HCT116 (cell line): ENCODE results near the gene AMOTL1. TPM values are rescaled to one million over a fixed set of nuclear protein-coding genes. Genes with fewer than 3 reads are reported as not detected.

ENCODE experiments used
- ATAC-seq: fragments of 200-7000 bp; cut with Tn5 transposase; 2 replicates; pipeline ENCODE4 v1.9.1; 2020; ENCODE audit warnings: mild to moderate bottlenecking, moderate library complexity
- BruUV-seq: library from RNA; stranded (reverse); fragments of 400-500 nt; replicated peaks from 2 replicates; lab custom pipeline; 2021; lab: Mats Ljungman, UMichigan
- CTCF ChIA-PET: fragments of 300-600 bp; sonication (Branson Sonifier 250); formaldehyde crosslinking; loops from one replicate; lab custom pipeline; 2021; ENCODE audit warnings: antibody characterized with exemption; lab: Charles Lee
- POLR2A ChIA-PET: fragments of 300-600, 350-600 bp; sonication (Branson Sonifier 250); formaldehyde crosslinking; loops from one replicate; lab custom pipeline; 2021; ENCODE audit warnings: antibody characterized with exemption; lab: Charles Lee
- RAD21 ChIA-PET, 2 experiments: fragments of 300-600 bp; sonication (Branson Sonifier 250); formaldehyde crosslinking; loops; one replicate each; lab custom pipeline; 2023; ENCODE audit warnings: low total read pairs in 2 of 2; ENCODE audit not compliant: uncharacterized antibody in 2 of 2, unreplicated experiment in 2 of 2, low non-redundant PET in 1 of 2; lab: Charles Lee
- DNase-seq: peaks from one replicate; pipeline ENCODE4 v3.0.0-alpha.2; 2010; ENCODE audit warnings: low read depth, low spot score
- H2AFZ ChIP-seq: fragments of 200-600 bp; shearing (Covaris generic), sonication (generic); 2 replicates; pipeline ENCODE4 v1.6.1; 2017; ENCODE audit warnings: low read depth, mixed run types, mixed read lengths, antibody characterized with exemption, low read length; ENCODE audit not compliant: poor library complexity, severe bottlenecking
- H3K27ac ChIP-seq: 2 replicates; pipeline ENCODE4 v1.5.1; 2012; ENCODE audit warnings: low read depth, low read length
- H3K27me3 ChIP-seq: fragments of 200-600 bp; sonication (generic); 2 replicates; pipeline ENCODE4 v1.6.1; 2016; ENCODE audit warnings: mixed run types, low read length, mixed read lengths; ENCODE audit not compliant: insufficient read depth
- H3K36me3 ChIP-seq, 2 experiments: fragments of 200-500 bp in 1 of 2; fragments of 200-600 bp in 1 of 2; sonication (Bioruptor generic) in 1 of 2; sonication (generic) in 1 of 2; 2 replicates each; pipeline versions ENCODE4 v1.5.1 to v1.6.1; 2014 to 2016; ENCODE audit warnings: low read length in 2 of 2, inconsistent platforms in 1 of 2, mixed read lengths in 1 of 2, mixed run types in 1 of 2; ENCODE audit not compliant: insufficient read depth in 2 of 2, control insufficient read depth in 1 of 2
- H3K4me1 ChIP-seq, 2 experiments: fragments of 200-600 bp in 1 of 2; sonication (generic) in 1 of 2; 2 replicates each; pipeline versions ENCODE4 v1.5.1 to v1.6.1; 2012 to 2017; ENCODE audit warnings: low read length in 2 of 2, inconsistent platforms in 1 of 2, mild to moderate bottlenecking in 1 of 2, mixed read lengths in 1 of 2, mixed run types in 1 of 2, moderate library complexity in 1 of 2; ENCODE audit not compliant: insufficient read depth in 2 of 2, control insufficient read depth in 1 of 2
- H3K4me2 ChIP-seq: fragments of 200-600 bp; sonication (generic); 2 replicates; pipeline ENCODE4 v1.6.1; 2017; ENCODE audit warnings: mixed run types, low read length, mixed read lengths
- H3K4me3 ChIP-seq, 2 experiments: fragments of 200-600 bp in 1 of 2; sonication (generic) in 1 of 2; replicated peaks in 1 of 2; 2 replicates each; pipeline ENCODE4 v1.5.1; 2011 to 2016; ENCODE audit warnings: low read length in 2 of 2, control low read depth in 1 of 2, low read depth in 1 of 2, mild to moderate bottlenecking in 1 of 2, mixed read lengths in 1 of 2, mixed run types in 1 of 2
- H3K79me2 ChIP-seq: fragments of 200-600 bp; sonication (generic); 2 replicates; pipeline ENCODE4 v1.6.1; 2017; ENCODE audit warnings: mild to moderate bottlenecking, mixed run types, low read length, moderate library complexity, mixed read lengths; ENCODE audit not compliant: insufficient read depth
- H3K9ac ChIP-seq: fragments of 200-600 bp; sonication (generic); 2 replicates; pipeline ENCODE4 v1.6.1; 2016; ENCODE audit warnings: low read length, mixed read lengths
- H3K9me2 ChIP-seq: fragments of 200-600 bp; sonication (generic), shearing (Covaris generic); 2 replicates; pipeline ENCODE4 v1.6.1; 2017; ENCODE audit warnings: mixed run types, mild to moderate bottlenecking, moderate library complexity; ENCODE audit not compliant: insufficient read depth
- H3K9me3 ChIP-seq, 2 experiments: fragments of 200-500 bp in 1 of 2; fragments of 200-600 bp in 1 of 2; sonication (Bioruptor generic) in 1 of 2; sonication (generic) in 1 of 2; 2 replicates each; pipeline ENCODE4 v1.6.1; 2014 to 2017; ENCODE audit warnings: low read length in 2 of 2, mixed read lengths in 2 of 2, inconsistent platforms in 1 of 2, low read depth in 1 of 2, mild to moderate bottlenecking in 1 of 2, mixed run types in 1 of 2, moderate library complexity in 1 of 2; ENCODE audit not compliant: control insufficient read depth in 1 of 2, insufficient read depth in 1 of 2
- H4K20me1 ChIP-seq: fragments of 200-600 bp; sonication (generic), shearing (Covaris generic); 2 replicates; pipeline ENCODE4 v1.6.1; 2017; ENCODE audit warnings: mixed run types, mild to moderate bottlenecking, moderate library complexity; ENCODE audit not compliant: insufficient read depth
- CEBPB ChIP-seq: IDR thresholded peaks from 2 replicates; pipeline ENCODE4 v1.6.1; 2012; ENCODE audit warnings: low read depth
- CTCF ChIP-seq, 3 experiments: fragments of 200-600 bp in 1 of 3; sonication (generic) in 1 of 3; IDR thresholded peaks in 2 of 3; conservative IDR thresholded peaks in 1 of 3; 2 replicates each; pipeline ENCODE4 v1.5.1; 2012 to 2017; ENCODE audit warnings: low read depth in 2 of 3, low read length in 2 of 3, antibody characterized with exemption in 1 of 3, borderline replicate concordance in 1 of 3, control low read depth in 1 of 3, mild to moderate bottlenecking in 1 of 3, mixed read lengths in 1 of 3, mixed run types in 1 of 3, moderate library complexity in 1 of 3; ENCODE audit not compliant: insufficient read depth in 1 of 3
- EGR1 ChIP-seq: IDR thresholded peaks from 2 replicates; pipeline ENCODE4 v1.6.1; 2012; ENCODE audit warnings: low read depth
- EZH2 ChIP-seq: fragments of 200-600 bp; sonication (generic); IDR thresholded peaks from 2 replicates; pipeline ENCODE4 v1.6.1; 2017; ENCODE audit warnings: antibody characterized with exemption, mixed run types
- JUND ChIP-seq: IDR thresholded peaks from 2 replicates; pipeline ENCODE4 v1.6.1; 2012
- SIN3A ChIP-seq: IDR thresholded peaks from 2 replicates; pipeline ENCODE4 v1.6.1; 2012; ENCODE audit warnings: low read depth
- SP1 ChIP-seq: IDR thresholded peaks from 2 replicates; pipeline ENCODE4 v1.6.1; 2012; ENCODE audit warnings: low read depth
- SRF ChIP-seq: IDR thresholded peaks from 2 replicates; pipeline ENCODE4 v1.6.1; 2012; ENCODE audit warnings: low read depth
- TCF7L2 ChIP-seq: IDR thresholded peaks from 2 replicates; pipeline ENCODE4 v1.7.0; 2011; ENCODE audit warnings: borderline replicate concordance, inconsistent platforms; ENCODE audit not compliant: insufficient read depth, insufficient read length; ENCODE audit errors: extremely low read depth
- ZNF274 ChIP-seq: fragments of 200-500 bp; sonication (Bioruptor generic); IDR thresholded peaks from 2 replicates; pipeline ENCODE4 v1.6.1; 2014; ENCODE audit warnings: mild to moderate bottlenecking, low read depth, low read length, inconsistent platforms
- intact Hi-C: fragments of 100-400 bp; cut with micrococcal nuclease; formaldehyde crosslinking; loops from 2 replicates; pipeline ENCODE4 v1.10.0; 2022
- total RNA-seq: library from RNA; stranded (reverse); gene quantifications from one replicate; pipeline ENCODE4 v1.2.1, GENCODE V29; 2021; ENCODE audit not compliant: unreplicated experiment
- TF ChIP-seq, protein P1 (sequence below): IDR thresholded peaks from 2 replicates; pipeline ENCODE4 v1.6.1; 2012
- TF ChIP-seq, protein P2 (sequence below): IDR thresholded peaks from 2 replicates; pipeline ENCODE4 v1.6.1; 2012; ENCODE audit warnings: low read depth

Gene AMOTL1
- total RNA-seq, 1 experiment from 2014 or later = 27.6 TPM

DNA sequence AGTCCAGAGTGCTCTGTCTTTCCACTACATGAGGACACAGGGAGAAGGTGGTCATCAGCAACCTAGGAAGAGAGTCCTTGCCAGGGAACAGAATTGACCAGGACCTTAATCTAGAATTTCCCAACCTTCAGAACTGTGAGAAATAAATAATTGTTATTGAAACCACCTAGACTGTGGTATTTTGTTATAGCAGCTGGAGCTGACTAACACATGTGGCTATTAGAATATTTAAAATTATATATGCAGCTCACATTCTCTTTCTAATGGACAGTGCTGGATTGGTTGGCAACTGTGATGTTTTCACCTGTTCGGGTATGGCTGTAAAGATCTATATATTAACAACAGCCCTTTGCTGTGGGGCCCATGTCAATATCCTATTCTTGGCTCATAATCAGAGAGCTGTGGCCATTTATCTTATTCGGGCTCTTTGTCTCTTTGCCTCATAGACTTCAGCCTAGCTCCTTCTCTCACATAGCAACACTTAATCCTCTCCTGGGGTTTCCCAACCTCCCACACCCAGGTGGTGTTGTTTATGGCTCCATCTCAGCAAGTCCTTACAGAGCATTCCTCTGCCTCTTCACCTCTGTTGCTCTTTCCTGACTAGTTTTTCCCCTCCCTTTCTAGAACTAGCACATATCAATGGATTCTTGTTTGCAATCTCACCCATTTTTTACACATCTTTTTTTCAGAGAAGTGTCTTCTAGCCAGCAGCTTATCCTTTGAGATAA is 46.4 kb upstream of the AMOTL1 start (continued):
- no peak for TF ChIP-seq ZNF274
- TF ChIP-seq SRF = no peak
- TF ChIP-seq SIN3A = no peak
- no peak for TF ChIP-seq CTCF (IDR thresholded peaks at IDR 0.05 in 2 of 3, conservative IDR thresholded peaks at IDR 0.05 in 1 of 3; ENCODE audit: borderline replicate concordance in 1 of 3, insufficient read depth in 1 of 3, low read depth in 2 of 3, low read length in 2 of 3)
- no peak for TF ChIP-seq TCF7L2
- no peak for TF ChIP-seq JUND
- TF ChIP-seq EZH2 = no peak
- TF ChIP-seq EGR1 = no peak
- TF ChIP-seq CEBPB = no peak
- TF ChIP-seq SP1 = no peak

DNA sequence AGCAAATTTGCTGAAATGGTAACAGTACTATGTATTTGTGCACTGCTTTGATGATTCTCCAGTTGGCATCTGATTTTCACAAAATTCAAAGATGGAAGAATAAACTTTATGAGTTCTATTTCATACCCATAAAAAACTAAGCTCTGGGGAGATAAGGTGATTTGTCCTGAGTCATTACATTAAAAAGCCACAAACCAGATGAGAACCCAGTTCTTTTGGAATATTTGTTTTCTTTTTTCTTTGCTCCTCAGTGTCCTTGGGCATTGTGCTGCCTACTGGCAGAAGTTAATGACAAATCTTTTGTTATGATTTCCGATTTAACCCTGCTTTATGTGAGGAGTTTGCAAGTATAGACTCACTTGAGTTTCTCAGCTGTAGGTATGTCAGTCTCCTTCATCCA is 45.4 kb upstream of the AMOTL1 start:
- no peak for ATAC-seq
- Histone ChIP-seq H3K9me2 (no peaks in the 10 kb centered on the region), H2AFZ (no peak overlapping the region), H3K27me3 (no peaks in the 10 kb centered on the region)
- ChIA-PET RAD21 (no interaction called here), POLR2A (interaction anchor here (2.0 kb wide), 1 partner anchor 12 kb away, joined by 4 read pairs; no protein-coding TSS in a partner anchor)
- intact Hi-C loops = no loop called here
- TF ChIP-seq, protein P1, sequence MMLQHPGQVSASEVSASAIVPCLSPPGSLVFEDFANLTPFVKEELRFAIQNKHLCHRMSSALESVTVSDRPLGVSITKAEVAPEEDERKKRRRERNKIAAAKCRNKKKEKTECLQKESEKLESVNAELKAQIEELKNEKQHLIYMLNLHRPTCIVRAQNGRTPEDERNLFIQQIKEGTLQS = no peak
- TF ChIP-seq ZNF274 = no peak
- TF ChIP-seq, protein P2, sequence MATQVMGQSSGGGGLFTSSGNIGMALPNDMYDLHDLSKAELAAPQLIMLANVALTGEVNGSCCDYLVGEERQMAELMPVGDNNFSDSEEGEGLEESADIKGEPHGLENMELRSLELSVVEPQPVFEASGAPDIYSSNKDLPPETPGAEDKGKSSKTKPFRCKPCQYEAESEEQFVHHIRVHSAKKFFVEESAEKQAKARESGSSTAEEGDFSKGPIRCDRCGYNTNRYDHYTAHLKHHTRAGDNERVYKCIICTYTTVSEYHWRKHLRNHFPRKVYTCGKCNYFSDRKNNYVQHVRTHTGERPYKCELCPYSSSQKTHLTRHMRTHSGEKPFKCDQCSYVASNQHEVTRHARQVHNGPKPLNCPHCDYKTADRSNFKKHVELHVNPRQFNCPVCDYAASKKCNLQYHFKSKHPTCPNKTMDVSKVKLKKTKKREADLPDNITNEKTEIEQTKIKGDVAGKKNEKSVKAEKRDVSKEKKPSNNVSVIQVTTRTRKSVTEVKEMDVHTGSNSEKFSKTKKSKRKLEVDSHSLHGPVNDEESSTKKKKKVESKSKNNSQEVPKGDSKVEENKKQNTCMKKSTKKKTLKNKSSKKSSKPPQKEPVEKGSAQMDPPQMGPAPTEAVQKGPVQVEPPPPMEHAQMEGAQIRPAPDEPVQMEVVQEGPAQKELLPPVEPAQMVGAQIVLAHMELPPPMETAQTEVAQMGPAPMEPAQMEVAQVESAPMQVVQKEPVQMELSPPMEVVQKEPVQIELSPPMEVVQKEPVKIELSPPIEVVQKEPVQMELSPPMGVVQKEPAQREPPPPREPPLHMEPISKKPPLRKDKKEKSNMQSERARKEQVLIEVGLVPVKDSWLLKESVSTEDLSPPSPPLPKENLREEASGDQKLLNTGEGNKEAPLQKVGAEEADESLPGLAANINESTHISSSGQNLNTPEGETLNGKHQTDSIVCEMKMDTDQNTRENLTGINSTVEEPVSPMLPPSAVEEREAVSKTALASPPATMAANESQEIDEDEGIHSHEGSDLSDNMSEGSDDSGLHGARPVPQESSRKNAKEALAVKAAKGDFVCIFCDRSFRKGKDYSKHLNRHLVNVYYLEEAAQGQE = no peak
- TF ChIP-seq, all 23 proteins: peak for 0
- H3K4me1 ChIP-seq = no peaks in the 10 kb centered on the region
- no TSS peak for BruUV-seq
- H4K20me1 ChIP-seq = no peaks in the 10 kb centered on the region
- CTCF ChIA-PET = no interaction called here
- H3K9ac ChIP-seq = no peak overlapping the region
- no peaks in the 10 kb centered on the region for H3K36me3 ChIP-seq
- no peaks in the 10 kb centered on the region for H3K79me2 ChIP-seq
- no peak overlapping the region for H3K4me2 ChIP-seq
- no peaks in the 10 kb centered on the region for H3K9me3 ChIP-seq
- no peak for DNase-seq
- no peak overlapping the region for H3K27ac ChIP-seq
- H3K4me3 ChIP-seq = no peak overlapping the region
